Upper lobe of left lung (tissue), 4 donors: ENCODE results near the gene KDM2A.

Experiments
- CTCF ChIP-seq, 6 experiments: fragments of 450-650 bp in 4 of 6; fragments of 200-600 bp in 2 of 6; sonication (generic) in 2 of 6; IDR thresholded peaks; one replicate each; pipeline ENCODE4 v1.5.1; 2016 to 2019; ENCODE audit warnings: antibody characterized with exemption in 6 of 6
- POLR2AphosphoS5 ChIP-seq, 2 donors: sonication (generic); formaldehyde crosslinking; IDR thresholded peaks; one replicate each; pipeline ENCODE4 v1.5.1; 2017; ENCODE audit warnings: antibody characterized with exemption in 2 of 2

- TF ChIP-seq POLR2AphosphoS5 (IDR thresholded peaks at IDR 0.05) (no peak), CTCF (IDR thresholded peaks at IDR 0.05) (no peak)
Observed at GRCh38 chr11:67255864-67256263, 136.8 kb downstream of the KDM2A start.
